GM03348 (cell line): Measurements from ENCODE around the gene HIPK1.
"Not testable (repeated sequence)": the region's sequence is repeated elsewhere in the genome, so short reads cannot be mapped to it uniquely, and the experiment has no call there.

Experiments used
- DNase-seq: peaks from one replicate; pipeline ENCODE4 v3.0.0; 2012; ENCODE audit warnings: low spot score

The HIPK1 gene

DNA sequence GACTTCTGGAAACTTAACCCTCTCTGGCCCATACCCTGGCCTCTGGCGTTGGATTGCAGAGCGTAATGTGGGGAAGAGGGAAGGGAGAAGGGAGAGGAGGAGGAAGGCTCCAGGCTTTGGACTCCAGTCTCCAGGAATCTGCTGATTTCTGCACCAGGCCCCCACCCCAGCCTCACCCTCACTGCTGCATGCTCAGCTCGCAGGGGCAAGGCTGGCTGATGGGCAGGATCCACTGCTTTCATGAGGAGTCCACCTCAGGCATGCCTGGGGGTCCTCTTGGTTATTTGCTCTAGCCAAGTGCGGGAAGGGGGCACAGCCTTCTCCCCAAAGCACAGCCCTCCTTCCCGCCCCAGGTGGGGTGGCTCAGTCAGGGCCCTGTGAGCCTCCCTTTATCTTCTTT lies 53.8 kb downstream of the HIPK1 start:
- no peak for DNase-seq

DNA sequence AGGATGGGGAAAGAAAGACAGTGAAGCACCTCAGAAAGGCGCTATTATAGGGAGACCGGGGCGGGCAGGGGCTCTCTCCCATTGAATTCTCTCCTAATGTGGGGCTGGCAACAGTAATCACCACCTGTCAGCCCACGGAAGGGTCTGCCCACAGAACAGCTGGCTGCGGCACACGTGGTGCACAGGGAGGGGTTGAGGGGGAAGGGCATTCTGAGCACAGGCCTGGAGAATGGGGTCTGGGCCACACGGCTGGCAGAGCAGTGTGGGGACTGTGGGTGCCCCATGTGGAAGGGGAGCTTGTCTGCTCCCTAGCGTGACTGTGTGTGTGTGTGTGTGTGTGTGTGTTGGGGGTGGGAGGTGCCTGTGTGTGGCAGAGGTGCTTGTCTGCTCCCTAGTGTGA lies 54.3 kb downstream of the HIPK1 start:
- no peak for DNase-seq

DNA sequence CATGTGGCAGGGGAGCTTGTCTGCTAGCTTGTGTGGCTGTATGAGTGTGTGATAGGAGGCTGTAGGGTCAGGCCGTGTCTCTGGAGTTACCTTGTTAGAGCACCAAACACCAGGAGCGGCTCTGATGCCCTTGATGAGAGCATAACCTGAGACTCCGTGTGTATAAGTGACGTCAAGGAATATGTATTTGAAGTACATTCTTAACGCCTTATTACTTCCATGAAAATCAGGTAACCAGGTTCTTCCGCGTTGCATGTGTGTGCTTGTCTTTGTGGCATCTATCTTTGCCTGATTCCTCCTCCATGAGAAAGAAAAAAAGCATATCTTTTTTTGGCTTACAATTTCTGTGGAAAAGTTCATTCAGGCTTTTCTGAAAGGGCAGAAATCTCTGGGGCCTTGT lies 54.7 kb downstream of the HIPK1 start:
- DNase-seq = no peak

DNA sequence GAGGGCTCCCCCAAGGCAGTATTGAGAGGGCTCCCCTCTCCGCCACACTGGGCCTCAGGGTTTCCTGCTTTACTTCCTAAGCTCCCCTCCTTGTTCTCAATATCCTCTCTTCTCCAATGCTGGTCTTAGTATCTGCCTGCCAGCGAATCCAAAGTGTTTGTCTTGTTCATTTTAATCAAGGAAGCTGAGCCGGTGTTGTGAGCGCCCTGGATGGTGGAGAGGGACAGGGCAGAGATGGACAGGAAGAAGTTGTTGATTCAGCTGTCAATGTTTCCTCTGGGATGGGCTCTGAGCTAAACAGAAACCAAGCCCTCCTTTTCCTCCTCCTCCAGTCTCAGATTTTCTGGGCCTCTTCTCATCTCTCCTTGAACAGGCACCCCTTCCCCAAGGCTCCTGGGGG lies 55.6 kb downstream of the HIPK1 start:
- DNase-seq = no peak

DNA sequence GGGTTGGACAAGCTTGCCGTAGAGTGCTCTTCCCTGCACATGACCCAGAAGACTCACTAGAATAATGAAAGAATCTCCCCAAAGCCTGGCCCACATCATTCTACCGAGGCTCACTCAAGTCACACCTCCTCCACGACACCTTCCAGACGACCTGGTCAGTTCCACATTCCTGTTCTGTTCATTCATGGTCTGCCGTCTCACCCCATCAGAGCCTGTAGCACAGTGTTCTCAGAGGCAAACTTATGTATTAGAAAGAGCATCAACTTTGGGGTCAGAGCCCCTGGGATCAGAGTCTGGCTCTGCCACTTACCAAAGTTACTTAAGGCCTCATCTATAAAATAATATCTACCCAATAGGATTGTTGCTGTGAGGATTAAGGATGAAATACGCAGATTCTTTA lies 57.7 kb downstream of the HIPK1 start:
- DNase-seq = no peak

DNA sequence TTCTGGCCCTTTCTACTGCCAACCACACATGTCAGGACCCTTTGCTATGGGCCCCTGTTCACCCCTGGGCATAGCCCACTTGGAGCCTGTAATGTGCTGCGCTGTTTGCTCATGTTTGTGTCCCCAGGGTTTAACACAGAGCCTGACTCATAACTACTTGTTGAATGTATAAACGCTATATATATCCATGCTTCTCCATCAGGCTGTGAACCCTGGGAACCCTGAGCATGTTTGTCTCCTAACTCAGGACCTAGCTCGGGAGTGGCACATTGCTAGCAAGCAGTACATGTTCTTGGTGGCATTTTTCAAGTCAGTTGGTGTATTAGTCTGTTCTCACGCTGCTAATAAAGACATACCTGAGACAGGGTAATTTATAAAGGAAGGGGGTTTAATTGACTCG lies 58.1 kb downstream of the HIPK1 start:
- DNase-seq = no peak

DNA sequence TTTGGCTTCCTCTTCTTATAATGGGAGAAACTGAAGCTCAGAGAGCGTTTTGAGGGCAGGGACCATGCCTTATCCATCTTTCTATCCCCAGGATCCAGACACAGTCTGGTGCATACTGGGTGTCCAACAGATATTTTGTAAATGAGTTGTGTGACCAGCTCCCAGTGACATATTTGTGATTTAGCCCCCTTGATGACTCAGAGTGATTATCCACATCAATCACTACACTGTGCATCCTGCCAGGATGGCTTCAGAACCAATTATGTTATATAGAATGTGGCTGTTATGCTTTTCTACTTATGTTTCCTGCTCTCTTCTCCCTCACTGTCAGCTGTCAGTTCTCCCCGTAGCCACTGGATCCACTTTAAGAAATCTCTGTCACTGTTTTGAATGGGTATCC lies 61.4 kb downstream of the HIPK1 start:
- DNase-seq = no peak

DNA sequence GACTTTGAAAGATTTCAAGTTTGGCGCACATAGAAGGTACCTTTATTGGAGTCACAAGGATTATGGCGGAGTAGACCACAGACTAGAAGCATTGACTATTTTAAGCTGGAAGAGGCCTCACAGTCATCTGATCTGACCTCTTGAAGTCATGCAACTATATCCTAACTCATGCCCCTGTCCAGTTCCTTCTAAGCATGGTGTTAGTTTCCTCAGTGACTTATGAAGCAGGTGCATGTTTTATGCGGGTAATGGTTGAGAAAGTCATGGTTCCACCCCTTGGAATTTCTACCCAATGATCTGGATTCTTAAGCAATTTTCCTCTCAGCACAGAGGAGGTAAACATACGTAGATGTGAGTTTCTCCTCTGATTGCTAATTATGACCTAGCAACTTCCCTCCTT lies 61.8 kb downstream of the HIPK1 start:
- DNase-seq = no peak

DNA sequence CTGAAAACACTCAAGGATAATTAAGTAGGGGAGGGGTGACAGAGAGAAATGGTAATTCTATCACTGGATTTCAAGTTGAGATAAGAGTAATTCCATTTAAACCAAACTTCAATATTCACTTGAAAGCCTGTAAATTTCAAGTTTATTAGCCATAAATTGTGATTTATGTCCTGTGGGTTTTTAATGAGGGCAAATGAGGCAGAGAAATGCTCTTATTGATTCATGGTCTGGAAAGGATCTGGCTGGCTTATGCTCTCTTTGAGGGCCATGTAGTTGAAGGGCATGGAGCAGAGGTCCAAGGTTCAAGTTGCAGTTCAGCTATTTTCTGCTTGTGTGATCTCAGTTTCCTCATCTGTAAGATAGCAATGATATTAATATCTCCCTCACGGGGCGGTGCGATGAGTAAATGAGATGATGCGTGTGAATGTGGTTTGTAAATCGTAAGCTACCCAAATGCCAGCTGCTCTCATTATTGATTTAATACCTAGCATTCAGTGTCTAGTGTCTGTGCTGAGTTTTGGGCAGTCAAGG lies 62.4 kb downstream of the HIPK1 start:
- no peak for DNase-seq

DNA sequence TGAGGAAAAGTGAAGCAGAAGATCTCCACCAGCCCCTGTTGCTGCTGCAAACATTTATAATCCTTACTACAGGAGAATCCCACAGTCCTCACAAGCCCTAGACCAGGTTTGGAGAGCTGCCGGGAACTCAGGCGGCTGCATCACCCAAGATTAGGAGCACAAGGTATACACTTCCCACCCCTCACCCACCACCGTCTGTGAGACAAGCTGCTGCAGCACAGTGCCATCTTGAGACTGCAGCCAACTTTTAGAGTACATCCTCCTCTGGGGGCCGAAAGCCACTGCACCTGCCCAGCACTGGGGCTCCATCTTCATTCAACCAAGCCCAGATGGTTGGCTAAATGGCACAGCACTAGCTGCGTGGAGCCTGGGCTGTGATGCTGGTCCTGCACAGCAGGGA lies 63.9 kb downstream of the HIPK1 start:
- no peak for DNase-seq

DNA sequence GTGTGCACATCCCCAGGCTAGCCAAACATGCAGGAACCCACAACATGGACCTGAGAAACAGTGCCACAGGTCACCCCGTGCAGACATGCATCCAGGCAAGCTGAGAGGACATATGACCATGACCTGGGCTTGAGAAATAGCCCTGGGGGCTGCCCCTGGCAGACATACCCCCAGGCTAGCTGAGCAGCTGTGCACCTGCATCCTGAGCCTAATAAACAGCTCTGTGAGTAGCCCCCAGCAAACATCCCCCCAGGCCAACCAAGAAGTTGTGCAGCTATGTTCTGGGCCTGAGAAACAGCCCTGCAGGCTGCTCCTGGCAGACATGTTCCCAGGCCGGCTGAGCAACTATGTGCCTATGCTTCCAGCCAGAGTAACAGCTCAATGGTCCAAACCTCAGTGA lies 64.6 kb downstream of the HIPK1 start:
- DNase-seq = no peak

DNA sequence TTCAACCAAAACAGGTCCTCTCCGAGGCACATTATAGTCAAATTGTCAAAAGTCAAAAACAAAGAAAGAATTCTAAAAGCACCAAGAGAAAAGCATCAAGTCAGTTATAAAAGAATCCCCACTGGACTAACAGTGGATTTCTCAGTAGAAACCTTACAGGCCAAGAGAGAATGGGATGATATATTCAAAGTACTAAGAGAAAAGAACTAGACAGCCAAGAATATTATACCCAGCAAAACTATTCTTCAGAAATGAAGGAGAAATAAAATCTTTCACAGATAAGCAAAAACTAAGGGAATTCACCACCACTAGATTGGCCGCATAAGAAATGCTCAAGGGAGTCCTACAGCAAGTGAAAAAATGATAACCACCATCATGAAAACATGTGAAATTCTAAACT lies 66.3 kb downstream of the HIPK1 start:
- no peak for DNase-seq

DNA sequence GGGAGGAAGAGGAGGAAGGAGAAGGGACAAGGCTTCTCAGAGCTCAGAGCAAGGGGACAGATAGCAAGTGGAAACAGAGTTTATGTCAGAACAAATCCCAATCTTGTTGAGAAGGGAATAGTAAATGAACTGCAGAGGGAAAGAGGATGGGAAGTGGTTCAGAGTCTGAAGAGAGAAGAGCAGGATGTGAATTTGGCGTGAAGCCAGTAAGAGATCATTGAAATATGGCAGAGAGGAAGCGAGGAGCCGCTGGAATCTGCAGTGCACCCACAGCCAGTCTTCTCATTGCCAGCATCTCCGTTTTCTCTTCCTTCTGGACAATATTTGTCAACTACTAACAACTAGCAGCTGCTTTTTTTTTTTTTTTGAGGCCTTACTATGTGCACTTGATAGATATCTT lies 69.2 kb downstream of the HIPK1 start:
- DNase-seq = peak; percentile 42

DNA sequence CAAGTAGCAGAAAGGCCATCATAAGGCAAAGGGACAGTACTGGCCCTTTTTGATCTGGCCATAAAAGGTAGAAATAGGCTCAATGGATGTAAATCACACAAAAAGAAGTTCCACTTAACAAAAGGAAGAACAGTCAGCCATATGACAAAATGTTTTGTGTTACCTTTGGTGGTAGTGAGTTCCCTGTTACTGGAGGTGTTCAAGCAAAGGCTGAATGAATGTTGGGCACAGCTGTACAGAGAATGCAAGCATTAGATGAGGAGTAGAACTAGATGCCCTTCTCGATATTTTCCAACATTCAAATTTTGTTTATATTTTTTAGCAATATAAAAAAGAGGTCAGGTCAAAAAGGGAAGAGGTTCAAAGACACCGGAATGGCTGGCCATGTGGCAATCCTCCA lies 70.1 kb downstream of the HIPK1 start:
- DNase-seq = no peak

DNA sequence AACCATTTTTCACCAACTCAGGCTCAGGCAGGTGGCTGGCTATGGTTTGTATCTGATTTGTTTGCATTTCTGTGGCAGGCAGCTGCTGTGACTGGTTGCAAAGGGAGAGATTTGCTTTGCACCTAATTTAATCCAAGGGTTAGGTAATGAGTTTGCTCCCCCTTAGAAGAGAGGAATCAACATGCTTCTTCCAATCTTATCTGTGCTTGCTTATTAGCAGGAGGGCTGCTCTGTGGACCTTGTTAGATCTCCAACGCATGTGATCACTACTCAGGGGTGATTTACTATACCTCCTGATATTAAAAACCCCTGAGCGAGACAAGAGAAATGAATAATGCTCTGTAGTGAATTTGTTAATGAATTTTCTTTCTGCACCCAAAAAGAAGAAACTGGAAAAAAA lies 70.7 kb downstream of the HIPK1 start:
- no peak for DNase-seq

DNA sequence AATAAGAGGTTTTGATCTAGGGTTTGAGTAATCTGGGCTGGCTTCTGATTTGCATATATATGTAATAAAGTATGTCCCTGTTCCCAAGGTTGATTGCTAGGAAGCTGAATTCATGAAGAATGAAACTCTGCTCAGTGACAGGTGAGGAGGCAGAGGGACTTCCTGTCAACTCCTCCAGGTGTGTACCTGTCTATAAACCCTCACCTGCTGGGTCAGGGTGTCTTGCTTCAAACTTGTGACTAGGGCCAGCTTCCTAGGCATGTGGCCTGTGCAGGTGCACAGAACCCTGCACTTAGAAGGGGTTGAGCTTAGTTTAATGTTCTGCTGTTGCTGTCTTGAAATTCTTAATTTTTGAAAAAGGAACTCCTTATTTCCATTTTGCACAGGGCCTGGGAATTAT lies 71.3 kb downstream of the HIPK1 start:
- no peak for DNase-seq

DNA sequence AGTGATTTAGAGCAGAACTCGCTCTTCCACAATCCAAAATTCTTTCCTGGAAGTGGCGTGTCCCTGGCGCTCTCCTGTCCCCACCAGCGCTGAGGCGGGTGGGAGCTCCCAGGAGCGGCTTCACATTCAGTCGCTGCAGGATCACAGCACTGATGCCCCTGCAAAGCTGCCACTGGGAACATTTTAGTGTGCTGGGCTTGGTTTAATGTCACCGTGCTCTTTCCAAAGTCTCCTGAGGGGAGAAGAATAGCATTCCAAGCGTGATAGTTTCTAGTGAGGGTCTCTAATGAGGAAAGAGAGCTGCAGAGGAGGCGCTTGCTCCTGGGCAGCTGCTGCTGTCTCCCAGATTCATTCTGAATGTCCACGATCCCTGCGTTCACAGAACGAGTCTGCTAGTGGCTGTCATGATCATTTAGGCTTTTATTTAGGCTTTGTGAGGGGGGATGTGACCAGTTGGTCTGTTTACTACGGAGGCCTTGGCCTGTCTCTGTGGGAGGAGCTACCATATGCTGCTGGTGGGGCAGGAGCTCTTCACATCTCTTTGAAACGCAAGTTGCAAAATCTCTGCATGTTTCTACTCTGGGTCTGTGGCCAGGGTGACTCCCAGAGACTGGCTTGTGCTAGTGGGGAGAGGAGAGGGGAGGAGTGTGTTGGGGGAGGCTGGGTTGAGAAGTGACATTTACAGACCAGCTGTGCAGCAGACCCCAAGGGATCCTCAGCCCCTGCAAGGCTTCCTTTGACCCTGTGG lies 73.5 kb downstream of the HIPK1 start:
- peak; percentile 82 for DNase-seq

DNA sequence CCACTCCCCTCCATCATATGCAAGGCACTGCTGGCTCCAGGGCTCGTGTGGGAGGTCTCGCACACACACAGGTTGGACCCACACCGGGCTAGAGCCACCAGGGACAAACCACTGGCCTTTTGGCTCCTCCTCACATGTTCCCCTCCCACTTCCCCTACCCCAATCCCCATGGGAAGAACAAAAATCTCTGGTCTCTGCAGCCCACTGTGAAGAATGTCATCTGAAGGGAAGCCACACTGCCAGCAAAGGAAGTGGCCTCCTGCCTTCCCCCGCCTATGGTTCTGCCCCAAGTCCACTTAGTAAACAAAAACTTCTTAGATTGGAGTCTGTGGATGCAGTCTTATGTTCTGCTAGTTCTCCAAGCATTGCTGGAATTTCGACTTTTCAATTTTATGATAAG lies 74.3 kb downstream of the HIPK1 start:
- no peak for DNase-seq

DNA sequence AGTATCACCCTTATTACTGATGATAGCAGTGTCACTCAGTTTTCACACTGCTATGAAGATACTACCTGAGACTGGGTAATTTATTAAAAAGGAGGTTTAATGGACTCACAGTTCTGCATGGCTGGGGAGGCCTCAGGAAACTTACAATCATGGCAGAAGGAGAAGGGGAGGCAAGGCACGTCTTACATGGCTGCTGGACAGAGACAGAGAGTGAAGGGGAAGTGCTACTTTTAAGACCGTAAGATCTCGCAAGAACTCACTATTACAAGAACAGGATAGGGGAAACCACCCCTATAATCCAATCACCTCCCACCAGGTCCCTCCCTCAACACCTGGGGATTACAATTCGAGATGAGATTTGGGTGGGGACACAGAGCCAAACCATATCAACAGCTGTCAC lies 77.7 kb downstream of the HIPK1 start:
- not testable (repeated sequence) for DNase-seq

DNA sequence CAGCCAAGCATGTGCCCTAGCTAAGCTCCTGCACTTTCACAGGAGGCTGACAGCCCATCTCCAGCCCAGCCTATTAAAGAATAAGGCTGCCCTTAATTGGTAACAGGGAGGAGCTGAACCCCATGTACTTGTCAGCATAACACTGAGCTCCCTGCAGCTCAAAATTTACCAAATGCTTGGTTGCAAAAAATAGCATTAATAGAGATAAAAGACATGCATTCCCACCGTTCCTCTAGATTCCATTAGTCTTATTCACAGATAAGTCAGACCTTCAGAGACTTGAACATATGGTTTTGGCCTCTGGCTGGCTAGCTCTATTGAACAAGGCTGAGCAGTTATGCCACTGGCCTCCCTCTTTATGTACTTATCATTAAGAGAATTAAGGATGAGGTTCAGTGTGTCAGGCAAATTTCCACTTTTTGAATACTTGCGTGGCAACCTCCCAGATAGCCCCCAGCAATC lies 79.4 kb downstream of the HIPK1 start:
- DNase-seq = peak; percentile 37

DNA sequence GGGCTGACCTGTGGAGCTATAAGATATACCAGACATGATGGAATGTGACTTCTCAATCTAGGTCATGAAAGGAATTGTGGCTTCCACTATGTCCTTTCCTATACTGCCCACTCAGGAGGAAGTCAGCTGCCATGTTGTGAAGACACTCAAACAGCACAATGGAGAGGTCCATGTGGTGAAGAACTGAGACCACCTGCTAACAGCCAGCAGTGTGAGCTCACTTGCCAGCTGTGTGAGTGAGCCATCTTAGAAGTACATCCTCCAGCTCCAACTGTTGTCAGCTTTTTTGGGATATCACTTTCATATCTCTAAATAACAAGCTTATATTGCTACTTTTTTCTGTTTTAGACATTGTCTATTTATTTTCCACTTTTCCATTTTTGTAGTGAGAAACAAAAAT lies 79.9 kb downstream of the HIPK1 start:
- no peak for DNase-seq

DNA sequence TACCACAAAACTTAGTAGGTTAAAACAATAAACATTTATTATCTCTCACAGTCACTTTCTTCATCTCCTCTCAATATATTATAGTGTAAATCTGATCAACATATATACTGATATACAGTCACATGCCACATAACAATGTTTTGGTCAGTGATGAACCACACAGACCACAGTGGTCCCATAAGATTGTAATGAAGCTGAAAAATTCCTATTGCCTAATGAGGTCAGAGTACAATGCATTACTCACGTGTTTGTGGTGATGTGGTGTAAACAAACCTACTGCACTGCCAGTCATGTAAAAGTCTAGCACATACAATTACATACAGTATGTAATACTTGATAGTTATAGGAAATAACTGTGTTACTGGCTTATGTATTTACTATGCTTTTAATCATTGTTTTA lies 80.3 kb downstream of the HIPK1 start:
- DNase-seq = no peak

DNA sequence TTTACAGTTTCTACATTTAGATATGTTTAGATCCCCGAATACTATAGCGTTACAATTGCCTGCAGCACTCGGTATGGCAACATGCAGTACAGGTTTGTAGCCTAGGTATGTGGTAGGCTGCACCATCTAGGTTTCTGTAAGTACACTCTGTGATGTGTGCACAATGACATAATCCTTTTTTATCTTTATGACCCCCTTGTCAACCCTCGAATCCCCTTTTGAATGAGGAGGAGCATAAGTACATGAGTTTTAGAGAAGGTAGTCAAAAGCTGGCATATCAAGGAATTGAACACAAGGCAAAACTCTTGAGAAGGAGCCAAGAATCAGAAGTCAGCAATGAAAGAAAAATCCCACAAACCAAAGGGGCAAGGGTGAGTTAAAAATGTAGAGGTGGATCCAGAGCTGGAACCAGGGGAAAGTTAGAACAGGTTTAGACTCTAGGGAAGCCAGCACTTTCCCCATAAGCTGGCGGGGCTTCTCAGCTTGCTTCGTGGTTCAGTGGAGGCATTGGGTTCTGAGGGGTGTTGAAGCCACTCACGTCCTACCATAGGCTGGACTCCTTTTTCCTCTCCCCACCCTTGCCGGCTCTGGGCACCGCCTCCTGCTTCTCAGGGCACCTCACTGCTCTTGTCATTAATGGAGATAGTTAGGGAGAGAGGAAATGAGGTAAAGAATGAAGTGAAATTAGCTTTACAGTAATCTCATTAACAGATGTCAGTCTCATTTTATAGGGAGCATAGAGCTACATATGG lies 81.5 kb downstream of the HIPK1 start:
- no peak for DNase-seq

DNA sequence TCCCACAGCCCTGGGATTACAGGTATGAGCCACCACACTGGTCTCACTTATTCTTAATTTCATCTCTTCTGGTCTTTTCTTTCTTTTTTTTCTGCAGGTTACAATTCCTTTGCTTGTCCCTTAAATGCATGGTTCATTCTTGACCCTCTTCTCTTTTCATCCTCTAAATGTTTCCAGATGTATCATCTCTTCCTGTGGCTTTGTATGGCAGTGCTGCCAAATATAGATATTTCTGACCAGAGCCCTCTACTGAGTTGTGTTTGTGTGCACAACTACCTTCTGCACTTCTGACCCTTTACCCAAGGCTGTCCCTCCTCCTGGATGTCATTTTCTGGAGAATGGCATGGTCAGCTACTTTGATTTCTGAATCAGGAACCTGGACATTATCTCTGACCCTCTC lies 82.7 kb downstream of the HIPK1 start:
- peak; percentile 44 for DNase-seq
